GM12891 (cell line): ENCODE data around the gene STIM1.

Source experiments
- DNase-seq: peaks from one replicate; pipeline ENCODE4 v3.0.0; 2011; ENCODE audit warnings: low spot score; ENCODE audit not compliant: insufficient read length
- FAIRE-seq: peaks from 2 replicates; lab custom pipeline; 2011; peaks lifted over from hg19 to GRCh38; lab: Jason Lieb, UNC
- PAX5 ChIP-seq: IDR thresholded peaks from 2 replicates; pipeline ENCODE4 v1.6.1; 2011; ENCODE audit warnings: low read length, moderate library complexity, mild to moderate bottlenecking; ENCODE audit not compliant: insufficient read depth, severe bottlenecking
- POLR2A ChIP-seq: IDR thresholded peaks from 2 replicates; pipeline ENCODE4 v1.6.1; 2011; ENCODE audit warnings: low read depth, low read length, control low read depth
- POLR2AphosphoS5 ChIP-seq: IDR thresholded peaks from 2 replicates; pipeline ENCODE4 v1.6.1; 2011; ENCODE audit warnings: low read depth, low read length, control low read depth
- POU2F2 ChIP-seq: IDR thresholded peaks from 2 replicates; pipeline ENCODE4 v1.6.1; 2011; ENCODE audit warnings: low read depth, mild to moderate bottlenecking, control low read depth, low read length, moderate library complexity
- SPI1 ChIP-seq: IDR thresholded peaks from 2 replicates; pipeline ENCODE4 v1.6.1; 2011; ENCODE audit warnings: low read depth, low read length, control low read depth
- TAF1 ChIP-seq: IDR thresholded peaks from 2 replicates; pipeline ENCODE4 v1.6.1; 2011; ENCODE audit warnings: low read depth, low read length, control low read depth

The STIM1 gene

GRCh38 chr11:4086575-4087353, 231.3 kb downstream of the STIM1 start:
- DNase-seq, result no peak
- TF ChIP-seq POLR2A, result no peak
- no peak for TF ChIP-seq POLR2AphosphoS5
- TF ChIP-seq POU2F2, result no peak
- TF ChIP-seq SPI1, result no peak
- TF ChIP-seq TAF1, result no peak
- no peak for TF ChIP-seq PAX5
- FAIRE-seq, result no peak

- TF ChIP-seq PAX5, result no peak
- TF ChIP-seq TAF1, result no peak
- no peak for TF ChIP-seq POLR2A
- TF ChIP-seq POLR2AphosphoS5, result no peak
- no peak for TF ChIP-seq POU2F2
- TF ChIP-seq SPI1, result no peak
- FAIRE-seq (no peak), DNase-seq (no peak)
These were observed 232.1 kb downstream of the STIM1 start for GRCh38 chr11:4087551-4087950.

- no peak for DNase-seq
- no peak for TF ChIP-seq POU2F2
- TF ChIP-seq POLR2AphosphoS5, result no peak
- TF ChIP-seq TAF1, result no peak
- TF ChIP-seq POLR2A, result no peak
- TF ChIP-seq PAX5, result no peak
- TF ChIP-seq SPI1, result no peak
- no peak for FAIRE-seq
These were observed 234.8 kb downstream of the STIM1 start for GRCh38 chr11:4090258-4090657.

GRCh38 chr11:4092026-4092425, 236.6 kb downstream of the STIM1 start:
- no peak for FAIRE-seq
- DNase-seq, result no peak
- TF ChIP-seq POU2F2 (no peak), TAF1 (no peak)

GRCh38 chr11:4093519-4094347, 238.3 kb downstream of the STIM1 start:
- no peak for DNase-seq
- TF ChIP-seq TAF1, result no peak
- TF ChIP-seq POLR2AphosphoS5, result no peak
- no peak for TF ChIP-seq PAX5
- TF ChIP-seq SPI1, result no peak
- TF ChIP-seq POU2F2, result no peak
- TF ChIP-seq POLR2A, result no peak
- peak; percentile 51 for FAIRE-seq

GRCh38 chr11:4094348-4095291, 239.2 kb downstream of the STIM1 start, which contains the start of gene RRM1:
TSS of gene RRM1 (plus strand) at chr11:4094799. CDS start at chr11:4095013, 214 bp downstream.
- FAIRE-seq (peak; percentile 98), DNase-seq (peak; percentile 81)
- TF ChIP-seq TAF1 (peak; percentile 45; the same call in 1 of the 2 replicates), PAX5 (no peak), POLR2AphosphoS5 (peak; percentile 90), POLR2A (peak; percentile 66; the same call in 1 of the 2 replicates), SPI1 (no peak), POU2F2 (no peak; the same call in none of the 2 replicates)

- FAIRE-seq, result peak; percentile 52
- DNase-seq, result no peak
- TF ChIP-seq PAX5 (no peak), POLR2AphosphoS5 (no peak), SPI1 (no peak), POLR2A (no peak), POU2F2 (no peak), TAF1 (no peak)
These were observed 240.2 kb downstream of the STIM1 start for GRCh38 chr11:4095509-4096230.

GRCh38 chr11:4098026-4098621, 242.7 kb downstream of the STIM1 start:
- TF ChIP-seq PAX5 (no peak), POLR2A (no peak), POLR2AphosphoS5 (no peak), POU2F2 (no peak), SPI1 (no peak), TAF1 (no peak)
- FAIRE-seq (no peak), DNase-seq (no peak)
